MM.1S (cell line): ENCODE measurements around the gene OR6B2.

Experiments used
- DNase-seq: peaks from one replicate; pipeline ENCODE4 v3.0.0-alpha.2; 2015
- H2AFZ ChIP-seq: fragments of 300-600 bp; sonication (generic); 2 replicates; pipeline ENCODE4 v1.6.0; 2016; ENCODE audit warnings: antibody characterized with exemption, low read length
- H3F3A ChIP-seq: fragments of 300-600 bp; sonication (generic); 2 replicates; pipeline ENCODE4 v1.6.1; 2016; ENCODE audit warnings: mild to moderate bottlenecking, antibody characterized with exemption, low read length, moderate library complexity, mixed read lengths; ENCODE audit not compliant: insufficient read depth
- H3K27ac ChIP-seq: fragments of 300-600 bp; sonication (generic); 2 replicates; pipeline ENCODE4 v1.5.1; 2016; ENCODE audit warnings: mild to moderate bottlenecking, low read length
- H3K27me3 ChIP-seq: fragments of 300-600 bp; sonication (generic); replicated peaks from 2 replicates; pipeline ENCODE4 v1.6.0; 2016; ENCODE audit warnings: low read length; ENCODE audit not compliant: insufficient read depth
- H3K36me3 ChIP-seq: fragments of 300-600 bp; sonication (generic); replicated peaks from 2 replicates; pipeline ENCODE4 v1.6.1; 2016; ENCODE audit warnings: mild to moderate bottlenecking, low read length, mixed read lengths; ENCODE audit not compliant: insufficient read depth
- H3K4me1 ChIP-seq: fragments of 300-600 bp; sonication (generic); 2 replicates; pipeline ENCODE4 v1.6.1; 2016; ENCODE audit warnings: low read length, mixed read lengths
- H3K4me2 ChIP-seq: fragments of 300-600 bp; sonication (generic); 2 replicates; pipeline ENCODE4 v1.6.0; 2016; ENCODE audit warnings: low read depth, low read length
- H3K4me3 ChIP-seq: fragments of 300-600 bp; sonication (generic); 2 replicates; pipeline ENCODE4 v1.5.1; 2016; ENCODE audit warnings: low read length, mixed read lengths
- H3K79me2 ChIP-seq: fragments of 300-600 bp; sonication (generic); 2 replicates; pipeline ENCODE4 v1.6.1; 2016; ENCODE audit warnings: mixed run types, low read length, mixed read lengths
- H3K9ac ChIP-seq: fragments of 300-600 bp; sonication (generic); 2 replicates; pipeline ENCODE4 v1.6.1; 2016; ENCODE audit warnings: low read length, mixed read lengths
- H3K9me2 ChIP-seq: fragments of 300-600 bp; sonication (generic); replicated peaks from 2 replicates; pipeline ENCODE4 v1.6.1; 2016; ENCODE audit warnings: mild to moderate bottlenecking, low read length, mixed read lengths; ENCODE audit not compliant: insufficient read depth
- H3K9me3 ChIP-seq: fragments of 300-600 bp; sonication (generic); replicated peaks from 2 replicates; pipeline ENCODE4 v1.6.1; 2016; ENCODE audit warnings: mild to moderate bottlenecking, low read length, mixed read lengths; ENCODE audit not compliant: insufficient read depth
- H4K20me1 ChIP-seq: fragments of 300-600 bp; sonication (generic); 2 replicates; pipeline ENCODE4 v1.6.1; 2016; ENCODE audit warnings: mild to moderate bottlenecking, low read length, moderate library complexity, mixed read lengths; ENCODE audit not compliant: insufficient read depth
- EZH2 ChIP-seq: fragments of 300-600 bp; sonication (generic); optimal IDR thresholded peaks from 2 replicates; pipeline ENCODE3; 2017; ENCODE audit warnings: low read depth, mild to moderate bottlenecking, antibody characterized with exemption, low read length, mixed read lengths
- EZH2phosphoT487 ChIP-seq: fragments of 300-600 bp; sonication (generic); IDR thresholded peaks from 2 replicates; pipeline ENCODE4 v1.6.1; 2018; ENCODE audit warnings: antibody characterized with exemption, low read length
- TF ChIP-seq, protein P1 (sequence below): fragments of 300-600 bp; sonication (generic); IDR thresholded peaks from 2 replicates; pipeline ENCODE4 v1.5.1; 2016; ENCODE audit warnings: antibody characterized with exemption, low read length, mixed read lengths

OR6B2 gene

GRCh38 chr2:240068193-240068592, 38.0 kb upstream of the OR6B2 start:
- Histone ChIP-seq H3K9me2 (no peaks in the 10 kb centered on the region), H3K36me3 (no peaks in the 10 kb centered on the region), H3K27ac (no peak overlapping the region), H2AFZ (no peak overlapping the region), H3K4me3 (no peak overlapping the region), H3K4me2 (no peak overlapping the region), H3K79me2 (no peaks in the 10 kb centered on the region), H3F3A (no peaks in the 10 kb centered on the region), H3K9me3 (no peaks in the 10 kb centered on the region), H3K9ac (no peak overlapping the region), H3K4me1 (no peaks in the 10 kb centered on the region), H4K20me1 (no peaks in the 10 kb centered on the region), H3K27me3 (no peaks in the 10 kb centered on the region; the same call in 1 of the 2 replicates)
- TF ChIP-seq EZH2phosphoT487 (no peak), EZH2 (no peak)
- TF ChIP-seq, protein P1, sequence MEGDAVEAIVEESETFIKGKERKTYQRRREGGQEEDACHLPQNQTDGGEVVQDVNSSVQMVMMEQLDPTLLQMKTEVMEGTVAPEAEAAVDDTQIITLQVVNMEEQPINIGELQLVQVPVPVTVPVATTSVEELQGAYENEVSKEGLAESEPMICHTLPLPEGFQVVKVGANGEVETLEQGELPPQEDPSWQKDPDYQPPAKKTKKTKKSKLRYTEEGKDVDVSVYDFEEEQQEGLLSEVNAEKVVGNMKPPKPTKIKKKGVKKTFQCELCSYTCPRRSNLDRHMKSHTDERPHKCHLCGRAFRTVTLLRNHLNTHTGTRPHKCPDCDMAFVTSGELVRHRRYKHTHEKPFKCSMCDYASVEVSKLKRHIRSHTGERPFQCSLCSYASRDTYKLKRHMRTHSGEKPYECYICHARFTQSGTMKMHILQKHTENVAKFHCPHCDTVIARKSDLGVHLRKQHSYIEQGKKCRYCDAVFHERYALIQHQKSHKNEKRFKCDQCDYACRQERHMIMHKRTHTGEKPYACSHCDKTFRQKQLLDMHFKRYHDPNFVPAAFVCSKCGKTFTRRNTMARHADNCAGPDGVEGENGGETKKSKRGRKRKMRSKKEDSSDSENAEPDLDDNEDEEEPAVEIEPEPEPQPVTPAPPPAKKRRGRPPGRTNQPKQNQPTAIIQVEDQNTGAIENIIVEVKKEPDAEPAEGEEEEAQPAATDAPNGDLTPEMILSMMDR, result no peak
- no peak for DNase-seq

DNA sequence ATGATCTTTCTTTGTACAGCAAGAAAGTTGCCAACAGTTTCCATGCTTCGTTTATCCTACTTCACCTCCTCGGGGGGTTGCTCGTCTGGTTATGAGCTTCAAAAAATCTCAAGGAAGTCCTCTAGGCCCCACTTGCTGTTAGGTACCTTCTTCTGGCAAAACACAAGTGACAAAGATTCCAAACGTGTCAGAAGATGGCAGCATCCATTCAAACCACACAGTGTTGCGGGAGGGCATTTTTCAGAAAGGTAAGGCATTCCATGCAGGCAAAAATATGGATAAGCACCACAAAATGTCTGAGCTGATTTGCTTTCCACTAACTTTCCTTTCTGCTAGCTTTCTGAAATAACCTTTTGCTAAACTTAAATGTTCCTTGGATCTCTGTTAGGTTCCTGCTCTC, 36.3 kb upstream of the OR6B2 start:
- no peak for DNase-seq
- TF ChIP-seq EZH2phosphoT487 (no peak), EZH2 (no peak)
- TF ChIP-seq, protein P1, result no peak
- Histone ChIP-seq H3K4me2 (no peak overlapping the region), H3K9ac (no peak overlapping the region), H3K4me3 (no peak overlapping the region), H3F3A (no peaks in the 10 kb centered on the region), H3K9me3 (no peaks in the 10 kb centered on the region), H3K9me2 (no peaks in the 10 kb centered on the region), H2AFZ (no peak overlapping the region), H3K79me2 (no peaks in the 10 kb centered on the region), H3K27me3 (no peaks in the 10 kb centered on the region), H3K36me3 (no peaks in the 10 kb centered on the region), H3K4me1 (no peaks in the 10 kb centered on the region), H4K20me1 (no peaks in the 10 kb centered on the region), H3K27ac (no peak overlapping the region)

- Histone ChIP-seq H3K79me2 (no peaks in the 10 kb centered on the region), H3K4me2 (no peak overlapping the region), H3K9ac (no peak overlapping the region), H3K4me1 (no peaks in the 10 kb centered on the region), H2AFZ (no peak overlapping the region), H3K9me2 (no peaks in the 10 kb centered on the region), H3K36me3 (no peaks in the 10 kb centered on the region), H3K27ac (no peak overlapping the region), H4K20me1 (no peaks in the 10 kb centered on the region), H3K27me3 (0 out of 2 replicates have a peak, but pooled peaks cover under 1% of the 10 kb centered on the region), H3F3A (no peaks in the 10 kb centered on the region), H3K9me3 (no peaks in the 10 kb centered on the region), H3K4me3 (no peak overlapping the region)
- TF ChIP-seq EZH2, result no peak
- TF ChIP-seq, protein P1, result no peak
- no peak for TF ChIP-seq EZH2phosphoT487
- no peak for DNase-seq
These were observed 34.7 kb upstream of the OR6B2 start for GRCh38 chr2:240064898-240065297.
